Erythroblast (primary cell): ENCODE results near the gene ARL15.

Source experiments
- GATA1 ChIP-seq: IDR thresholded peaks from 2 replicates; pipeline ENCODE4 v1.6.1; 2011; ENCODE audit warnings: low read depth, mild to moderate bottlenecking, control low read depth, low read length, moderate library complexity
- POLR2A ChIP-seq: IDR thresholded peaks from 2 replicates; pipeline ENCODE4 v1.6.1; 2011; ENCODE audit warnings: mild to moderate bottlenecking, low read length

DNA sequence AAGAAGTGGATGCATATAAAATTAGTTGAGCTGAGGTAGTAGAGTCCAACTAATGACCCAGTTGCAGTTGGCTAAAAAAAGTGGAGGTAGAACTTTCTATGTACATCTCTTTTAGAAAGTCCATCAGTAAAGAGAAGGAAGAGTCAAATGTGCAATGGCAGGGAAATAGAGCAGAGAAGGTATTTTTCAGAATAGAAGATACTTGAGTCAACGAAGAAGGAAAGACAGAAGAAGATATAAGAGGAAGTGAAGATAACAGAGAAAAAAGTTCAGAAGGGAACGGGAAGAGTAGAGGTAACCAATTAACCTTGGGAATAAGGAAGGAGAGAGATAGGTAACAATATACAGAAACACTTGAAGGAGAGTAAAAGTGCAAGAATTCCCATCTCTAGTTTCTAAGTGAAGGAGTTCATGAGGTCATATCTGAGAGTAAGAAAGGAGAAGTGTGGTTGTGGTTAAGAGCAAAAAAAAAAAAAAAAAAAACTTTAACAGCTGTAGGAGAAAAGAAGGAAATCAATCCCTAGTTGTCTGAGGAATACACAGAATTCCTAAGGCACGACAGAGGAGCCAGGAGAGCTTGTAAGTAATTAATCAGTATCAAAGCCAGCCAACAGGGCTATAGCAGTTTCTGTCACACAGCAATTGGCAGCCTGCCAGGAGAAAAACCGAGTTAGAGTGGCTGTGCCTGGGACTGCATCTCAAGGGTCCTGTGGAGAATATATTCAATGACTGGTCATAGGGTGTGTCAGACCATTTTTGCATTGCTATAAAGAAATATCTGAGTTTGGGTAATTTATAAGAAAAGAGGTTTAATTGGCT is 61.0 kb downstream of the ARL15 start:
- TF ChIP-seq POLR2A: no peak
- TF ChIP-seq GATA1: no peak
